DND-41 (cell line): Measurements from ENCODE around the gene PRKCZ.
A peak's percentile ranks its signal among the peaks of the same experiment; 100 is the strongest.

Experiments used
- ATAC-seq: fragments of 200-7000 bp; cut with Tn5 transposase; 3 replicates; pipeline ENCODE4 v1.9.1; 2021; ENCODE audit warnings: low read depth; ENCODE audit not compliant: insufficient read depth
- DNase-seq: peaks from one replicate; pipeline ENCODE4 v3.0.0-alpha.2; 2020
- H2AFZ ChIP-seq: 2 replicates; pipeline ENCODE4 v1.6.0; 2012; ENCODE audit warnings: low read depth, low read length
- H3K27ac ChIP-seq: 2 replicates; pipeline ENCODE4 v1.5.1; 2012; ENCODE audit warnings: low read length, inconsistent platforms
- H3K27me3 ChIP-seq: fragments of 200-600 bp; sonication (generic); 2 replicates; pipeline ENCODE4 v1.6.0; 2012; ENCODE audit warnings: low read length, mild to moderate bottlenecking, inconsistent platforms; ENCODE audit not compliant: insufficient read depth, poor library complexity
- H3K36me3 ChIP-seq: 2 replicates; pipeline ENCODE4 v1.5.1; 2012; ENCODE audit warnings: low read length, inconsistent platforms; ENCODE audit not compliant: insufficient read depth
- H3K4me1 ChIP-seq: 2 replicates; pipeline ENCODE4 v1.5.1; 2012; ENCODE audit warnings: mild to moderate bottlenecking, low read length; ENCODE audit not compliant: insufficient read depth
- H3K4me2 ChIP-seq: 2 replicates; pipeline ENCODE4 v1.6.0; 2012; ENCODE audit warnings: mild to moderate bottlenecking, moderate library complexity, low read length, inconsistent platforms; ENCODE audit not compliant: insufficient read depth
- H3K4me3 ChIP-seq, 2 experiments: fragments of 200-600 bp in 1 of 2; shearing (Covaris generic) in 1 of 2; 2 replicates each; pipeline ENCODE4 v1.5.1; 2012 to 2016; ENCODE audit warnings: inconsistent platforms in 2 of 2, low read length in 2 of 2, mild to moderate bottlenecking in 2 of 2, low read depth in 1 of 2, moderate library complexity in 1 of 2
- H3K79me2 ChIP-seq: 2 replicates; pipeline ENCODE4 v1.6.0; 2012; ENCODE audit warnings: low read length, inconsistent platforms; ENCODE audit not compliant: insufficient read depth
- H3K9ac ChIP-seq: 2 replicates; pipeline ENCODE4 v1.6.0; 2012; ENCODE audit warnings: low read depth, mild to moderate bottlenecking, inconsistent platforms, low read length, moderate library complexity
- H3K9me3 ChIP-seq: 2 replicates; pipeline ENCODE4 v1.5.1; 2012; ENCODE audit warnings: low read length, moderate library complexity, mild to moderate bottlenecking, inconsistent platforms; ENCODE audit not compliant: insufficient read depth, severe bottlenecking
- H4K20me1 ChIP-seq: 2 replicates; pipeline ENCODE4 v1.6.0; 2012; ENCODE audit warnings: low read length; ENCODE audit not compliant: insufficient read depth
- CTCF ChIP-seq: IDR thresholded peaks from 2 replicates; pipeline ENCODE4 v1.5.1; 2012; ENCODE audit warnings: borderline replicate concordance, low read length, moderate library complexity, mild to moderate bottlenecking; ENCODE audit not compliant: poor library complexity, severe bottlenecking; ENCODE audit errors: extremely low read depth
- EZH2 ChIP-seq: IDR thresholded peaks from 3 replicates; pipeline ENCODE4 v1.6.1; 2012; ENCODE audit warnings: borderline replicate concordance, low read depth, mild to moderate bottlenecking, moderate library complexity, low read length, inconsistent platforms; ENCODE audit not compliant: severe bottlenecking

Gene PRKCZ

GRCh38 chr1:2024887-2025286 lies 25.3 kb upstream of the PRKCZ start:
- no peak for ATAC-seq
- TF ChIP-seq EZH2, result no peak
- no peak for TF ChIP-seq CTCF
- Histone ChIP-seq H3K4me3 (no peak overlapping the region), H4K20me1 (no peaks in the 10 kb centered on the region; the same call in 1 of the 2 replicates), H2AFZ (no peak overlapping the region), H3K27ac (no peak overlapping the region), H3K79me2 (no peaks in the 10 kb centered on the region), H3K4me2 (no peak overlapping the region), H3K9ac (no peak overlapping the region), H3K9me3 (no peaks in the 10 kb centered on the region), H3K36me3 (no peaks in the 10 kb centered on the region), H3K4me1 (peaks cover 20% of the 10 kb centered on the region), H3K27me3 (no peaks in the 10 kb centered on the region)
- no peak for DNase-seq

DNA sequence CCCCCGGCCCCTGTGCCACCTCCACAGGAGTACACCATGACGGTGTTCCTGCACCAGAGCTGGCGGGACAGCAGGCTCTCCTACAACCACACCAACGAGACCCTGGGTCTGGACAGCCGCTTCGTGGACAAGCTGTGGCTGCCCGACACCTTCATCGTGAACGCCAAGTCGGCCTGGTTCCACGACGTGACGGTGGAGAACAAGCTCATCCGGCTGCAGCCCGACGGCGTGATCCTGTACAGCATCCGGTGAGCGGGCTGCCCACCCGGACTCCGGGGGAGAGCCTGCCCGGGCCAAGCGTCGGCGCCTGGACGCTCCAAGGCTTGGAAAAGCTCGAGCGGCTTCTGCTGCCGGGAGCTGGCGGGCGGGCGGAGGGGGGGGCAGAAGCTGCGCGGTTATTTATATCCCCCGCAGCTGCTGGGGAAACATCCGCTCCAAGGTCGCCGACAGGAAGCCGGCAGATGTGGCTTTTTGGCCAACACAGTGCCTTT lies 24.7 kb upstream of the PRKCZ start:
- peaks cover 20% of the 10 kb centered on the region for H3K4me1 ChIP-seq
- no peaks in the 10 kb centered on the region for H3K9me3 ChIP-seq
- peak overlapping the region; percentile 4; the same call in 1 of the 2 replicates for H3K9ac ChIP-seq
- H4K20me1 ChIP-seq, result no peaks in the 10 kb centered on the region; the same call in 1 of the 2 replicates
- H3K27ac ChIP-seq, result peak overlapping the region; percentile 31; the same call in 1 of the 2 replicates
- no peaks in the 10 kb centered on the region for H3K36me3 ChIP-seq
- TF ChIP-seq EZH2 (no peak), CTCF (no peak)
- H3K27me3 ChIP-seq, result no peaks in the 10 kb centered on the region
- peak overlapping the region; percentile 49; the same call in 1 of the 2 replicates for H3K4me2 ChIP-seq
- H3K4me3 ChIP-seq, result no peak overlapping the region
- ATAC-seq (peak; percentile 83), DNase-seq (peak; percentile 66)
- H3K79me2 ChIP-seq, result no peaks in the 10 kb centered on the region
- no peak overlapping the region for H2AFZ ChIP-seq

DNA sequence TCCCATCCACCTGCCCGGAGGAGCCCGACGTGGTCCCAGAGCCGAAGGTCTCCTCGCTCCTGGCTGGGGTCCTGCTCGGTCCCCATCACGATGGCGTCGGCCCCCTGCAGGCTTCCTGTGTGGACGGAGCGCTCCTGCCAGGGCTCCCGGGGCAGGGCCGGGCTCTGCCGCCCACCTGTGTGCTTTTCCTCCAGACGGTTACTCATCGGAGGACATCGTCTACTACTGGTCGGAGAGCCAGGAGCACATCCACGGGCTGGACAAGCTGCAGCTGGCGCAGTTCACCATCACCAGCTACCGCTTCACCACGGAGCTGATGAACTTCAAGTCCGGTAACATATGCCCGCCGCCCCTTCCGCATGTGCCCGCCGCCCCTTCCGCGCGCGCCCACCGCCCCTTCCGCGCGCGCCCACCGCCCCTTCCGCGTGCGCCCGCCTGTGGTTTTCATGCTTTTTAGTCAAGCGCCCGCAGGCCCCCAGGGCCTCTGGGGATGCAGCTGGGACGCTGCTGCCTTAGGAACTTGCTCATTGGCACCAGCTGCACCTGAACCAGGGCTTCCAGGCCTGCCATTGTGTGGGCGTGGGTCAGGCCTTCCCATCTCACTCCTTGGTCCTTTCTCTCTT lies 22.1 kb upstream of the PRKCZ start:
- Histone ChIP-seq H3K79me2 (no peaks in the 10 kb centered on the region), H3K4me3 (no peak overlapping the region), H2AFZ (no peak overlapping the region), H3K4me2 (no peak overlapping the region), H3K9me3 (no peaks in the 10 kb centered on the region), H4K20me1 (no peaks in the 10 kb centered on the region; the same call in 1 of the 2 replicates), H3K9ac (no peak overlapping the region), H3K4me1 (peaks cover 20% of the 10 kb centered on the region), H3K27me3 (no peaks in the 10 kb centered on the region), H3K36me3 (no peaks in the 10 kb centered on the region), H3K27ac (no peak overlapping the region)
- ATAC-seq, result no peak
- TF ChIP-seq EZH2 (no peak), CTCF (no peak)
- no peak for DNase-seq
